HL-60 (cell line): ENCODE measurements around the gene UFSP1.

ENCODE experiments used
- CTCF ChIP-seq: IDR thresholded peaks from one replicate; pipeline ENCODE4 v1.5.1; 2011; ENCODE audit warnings: low read length, control low read depth, inconsistent platforms; ENCODE audit not compliant: insufficient read depth
- POLR2AphosphoS5 ChIP-seq: IDR thresholded peaks from 2 replicates; pipeline ENCODE4 v1.6.1; 2012; ENCODE audit warnings: low read depth
- SPI1 ChIP-seq: IDR thresholded peaks from 2 replicates; pipeline ENCODE4 v1.6.1; 2012; ENCODE audit warnings: low read depth, mild to moderate bottlenecking, borderline replicate concordance

DNA sequence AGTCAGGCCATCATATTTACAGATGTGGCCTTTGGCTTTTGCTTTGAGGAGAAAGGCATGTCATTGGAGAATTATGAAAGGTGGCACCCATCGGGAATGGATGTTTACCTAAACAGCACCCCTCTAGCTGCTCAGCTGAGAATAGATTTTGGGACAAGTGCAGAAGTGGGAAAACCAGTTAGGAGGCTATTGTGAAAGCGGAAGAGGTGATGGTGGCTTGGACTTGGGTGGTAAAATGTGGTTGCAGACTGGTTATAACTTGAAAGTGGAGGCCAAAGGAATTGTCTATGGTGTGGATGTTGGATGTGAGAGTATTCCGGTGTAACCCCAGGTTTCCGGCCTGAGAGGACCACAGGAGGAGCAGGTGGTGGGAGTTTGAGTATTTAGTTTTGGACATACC is 42.2 kb downstream of the UFSP1 start:
- TF ChIP-seq CTCF (no peak), POLR2AphosphoS5 (no peak), SPI1 (no peak)
